Camera-type eye (tissue), 1 donor: Measurements from ENCODE around the gene SRRT. TPM values are rescaled to one million over a fixed set of nuclear protein-coding genes. Genes with fewer than 3 reads are reported as not detected.

Experiments
- total RNA-seq: library from RNA; depleted of rRNA; stranded (reverse); fragments of >200 nt; gene quantifications from one replicate; pipeline ENCODE4 v1.2.3, GENCODE V29; 2014

Gene SRRT, protein sequence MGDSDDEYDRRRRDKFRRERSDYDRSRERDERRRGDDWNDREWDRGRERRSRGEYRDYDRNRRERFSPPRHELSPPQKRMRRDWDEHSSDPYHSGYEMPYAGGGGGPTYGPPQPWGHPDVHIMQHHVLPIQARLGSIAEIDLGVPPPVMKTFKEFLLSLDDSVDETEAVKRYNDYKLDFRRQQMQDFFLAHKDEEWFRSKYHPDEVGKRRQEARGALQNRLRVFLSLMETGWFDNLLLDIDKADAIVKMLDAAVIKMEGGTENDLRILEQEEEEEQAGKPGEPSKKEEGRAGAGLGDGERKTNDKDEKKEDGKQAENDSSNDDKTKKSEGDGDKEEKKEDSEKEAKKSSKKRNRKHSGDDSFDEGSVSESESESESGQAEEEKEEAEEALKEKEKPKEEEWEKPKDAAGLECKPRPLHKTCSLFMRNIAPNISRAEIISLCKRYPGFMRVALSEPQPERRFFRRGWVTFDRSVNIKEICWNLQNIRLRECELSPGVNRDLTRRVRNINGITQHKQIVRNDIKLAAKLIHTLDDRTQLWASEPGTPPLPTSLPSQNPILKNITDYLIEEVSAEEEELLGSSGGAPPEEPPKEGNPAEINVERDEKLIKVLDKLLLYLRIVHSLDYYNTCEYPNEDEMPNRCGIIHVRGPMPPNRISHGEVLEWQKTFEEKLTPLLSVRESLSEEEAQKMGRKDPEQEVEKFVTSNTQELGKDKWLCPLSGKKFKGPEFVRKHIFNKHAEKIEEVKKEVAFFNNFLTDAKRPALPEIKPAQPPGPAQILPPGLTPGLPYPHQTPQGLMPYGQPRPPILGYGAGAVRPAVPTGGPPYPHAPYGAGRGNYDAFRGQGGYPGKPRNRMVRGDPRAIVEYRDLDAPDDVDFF
- 88.3 TPM for total RNA-seq

DNA sequence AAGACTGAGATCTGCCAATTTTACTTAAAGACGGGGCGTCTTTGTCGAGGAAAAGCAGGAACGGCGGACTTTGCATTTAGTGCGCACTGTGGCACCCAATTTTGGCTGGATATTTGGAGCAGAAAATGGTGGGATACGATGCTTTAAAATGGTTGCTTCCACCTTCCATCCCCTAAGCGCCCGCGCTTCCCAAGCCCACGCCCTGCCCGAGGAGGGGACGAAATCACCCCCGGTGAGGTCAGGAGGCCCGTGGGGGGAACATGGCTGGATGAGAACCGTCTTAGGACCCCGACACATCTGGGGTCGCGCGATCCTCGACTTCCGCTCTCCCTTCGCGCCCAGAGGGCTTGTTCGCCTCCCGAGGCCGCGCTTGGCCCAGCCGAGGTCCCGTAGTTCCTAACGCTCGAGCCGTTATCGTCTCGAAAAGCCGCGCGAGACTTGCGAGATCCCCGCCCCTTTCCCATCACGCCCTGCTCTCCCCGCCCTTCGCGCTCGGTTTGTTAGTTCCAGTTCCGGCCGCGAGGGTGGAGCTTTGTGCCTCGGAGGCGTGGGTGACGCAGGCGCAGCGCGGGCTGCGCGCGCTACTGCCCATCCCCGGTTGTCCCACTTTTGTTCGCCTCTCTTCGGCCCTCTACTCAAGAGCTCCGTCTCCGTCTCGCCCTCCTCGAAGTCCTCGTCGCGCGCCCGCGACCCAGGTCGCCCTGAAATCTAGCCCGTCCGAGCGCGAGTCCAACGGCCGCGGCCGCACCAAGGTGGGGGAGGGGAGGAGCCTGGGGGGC, at the start of gene SRRT:
SRRT (plus strand) TSS at position 527 of the 779 bp plus-strand sequence. CDS start 488 bp downstream, outside the sequence.

DNA sequence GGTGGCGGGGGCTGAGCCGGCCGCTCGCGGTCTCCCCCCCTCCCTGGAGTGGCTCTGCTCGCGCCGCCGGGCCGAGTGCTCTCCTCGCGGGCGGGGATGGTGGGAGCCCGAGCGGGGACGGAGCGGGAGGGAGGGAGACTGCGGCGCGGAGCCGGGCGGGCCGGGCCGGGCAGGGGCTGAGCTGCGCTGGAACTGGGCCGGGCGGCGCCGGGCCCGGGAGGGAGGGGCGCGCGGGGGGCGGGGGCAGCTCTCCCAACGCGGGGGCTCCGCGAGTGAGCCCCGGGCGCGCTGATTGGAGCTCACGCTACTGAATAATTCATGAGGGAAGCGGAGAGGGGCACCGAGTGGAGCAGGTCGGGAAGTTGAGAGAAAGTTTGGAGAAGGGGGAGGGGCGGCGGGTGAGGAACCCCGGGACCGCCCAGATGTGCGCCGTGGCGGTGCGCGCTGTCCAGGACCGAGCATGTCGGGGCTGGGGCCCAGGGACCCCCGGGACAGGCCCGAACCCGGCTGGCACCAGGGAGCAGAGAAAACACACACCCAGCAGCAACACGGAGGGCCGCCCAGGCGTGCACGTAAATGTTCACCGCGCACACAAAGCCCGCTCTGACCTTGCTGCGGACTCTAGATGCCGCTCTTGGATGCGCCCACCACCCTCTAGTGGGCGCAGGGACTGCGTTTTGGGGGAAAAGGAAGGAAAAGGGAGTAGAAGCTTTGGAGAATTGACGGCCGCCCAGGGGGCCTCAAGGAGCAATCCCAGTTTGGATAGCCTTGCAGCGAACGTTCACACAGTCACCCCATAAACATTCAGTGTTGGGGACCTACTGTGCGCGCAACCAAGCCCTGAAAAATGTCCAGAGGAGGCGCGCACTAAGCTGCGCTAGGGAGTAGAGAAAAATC, 47.3 kb upstream of the SRRT start, which contains the start of gene EPHB4:
EPHB4 (minus strand) TSS at position 194 of the 897 bp plus-strand sequence. CDS start 493 bp downstream, outside the sequence.

DNA sequence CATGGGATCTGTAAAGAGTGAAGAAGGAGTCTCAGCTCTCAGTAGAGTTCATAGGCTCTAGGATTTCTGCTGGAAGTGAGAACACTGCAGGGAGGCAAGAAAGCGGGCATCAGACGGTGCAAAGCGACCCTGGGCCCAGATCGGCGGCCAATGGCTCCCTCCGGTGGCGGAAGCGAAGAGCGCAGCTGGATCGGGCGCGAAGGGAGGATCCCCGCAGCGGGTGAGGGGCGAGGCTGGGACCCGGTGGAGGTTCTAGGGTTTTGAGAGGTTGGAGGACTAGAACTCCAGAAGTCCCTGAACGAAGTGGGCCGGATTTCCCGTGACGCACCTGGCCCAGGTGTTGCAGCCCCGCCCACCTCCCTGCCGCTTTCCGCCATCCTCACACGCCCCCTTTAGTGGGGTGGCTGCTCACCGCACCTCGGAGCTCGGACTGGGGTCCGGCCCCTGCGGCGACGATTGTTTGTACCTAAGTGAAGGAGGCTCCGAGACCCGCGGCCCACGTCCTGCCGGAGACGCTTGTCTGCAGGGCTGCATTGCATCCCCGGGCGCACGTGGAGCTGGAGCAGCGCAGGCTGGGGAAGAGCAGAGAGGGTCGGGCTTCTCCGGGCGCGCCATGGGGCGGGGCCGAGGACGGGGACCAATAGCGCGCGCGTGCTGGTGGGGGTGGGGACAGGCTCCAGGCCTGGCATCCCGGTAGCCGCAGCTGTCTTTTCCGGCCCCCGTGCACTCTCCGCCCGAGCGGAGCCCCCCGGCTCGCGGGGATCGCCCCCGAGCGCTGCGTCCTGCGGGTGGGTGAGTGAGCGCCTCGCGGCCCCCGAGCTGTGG, 22.6 kb upstream of the SRRT start, which contains the start of gene SLC12A9:
SLC12A9 (plus strand) TSS at position 666 of the 825 bp plus-strand sequence. CDS start 1,485 bp downstream, outside the sequence.

DNA sequence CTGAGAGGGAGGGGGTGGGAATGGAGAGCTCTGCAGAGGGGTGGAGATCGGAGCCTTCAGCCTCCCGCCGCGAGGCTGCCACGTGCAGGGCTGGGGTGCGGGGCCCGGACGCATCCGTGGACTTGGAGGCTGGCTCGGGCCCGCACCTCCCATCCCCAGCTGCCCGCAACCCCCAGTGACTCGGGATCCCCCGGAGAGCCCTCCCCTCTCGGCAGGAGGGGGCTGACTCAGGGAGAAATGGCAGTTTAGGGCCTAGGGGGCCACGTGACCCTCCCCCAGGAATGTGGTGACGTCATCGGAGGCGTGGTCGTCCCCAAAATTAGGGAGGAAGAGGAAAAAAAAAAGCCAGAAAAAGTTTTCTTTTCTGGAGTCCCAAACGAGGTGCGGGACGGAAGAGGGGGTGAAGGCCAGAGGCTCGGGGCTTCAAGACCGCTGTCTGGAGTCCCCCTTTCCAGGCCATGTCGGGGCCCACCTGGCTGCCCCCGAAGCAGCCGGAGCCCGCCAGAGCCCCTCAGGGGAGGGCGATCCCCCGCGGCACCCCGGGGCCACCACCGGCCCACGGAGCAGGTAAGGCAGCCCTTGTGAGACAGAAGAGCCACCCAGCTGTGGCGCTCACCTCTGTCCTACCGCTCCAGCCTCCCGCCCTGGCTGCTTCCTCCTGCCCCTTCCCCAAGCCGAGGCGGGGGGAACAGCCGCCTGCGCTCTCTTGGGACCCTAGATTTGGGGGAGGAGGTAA, 7.7 kb upstream of the SRRT start, which contains the start of gene TRIP6:
TRIP6 (plus strand) TSS at position 348 of the 736 bp plus-strand sequence; CDS start at position 459, 111 bp downstream.

DNA sequence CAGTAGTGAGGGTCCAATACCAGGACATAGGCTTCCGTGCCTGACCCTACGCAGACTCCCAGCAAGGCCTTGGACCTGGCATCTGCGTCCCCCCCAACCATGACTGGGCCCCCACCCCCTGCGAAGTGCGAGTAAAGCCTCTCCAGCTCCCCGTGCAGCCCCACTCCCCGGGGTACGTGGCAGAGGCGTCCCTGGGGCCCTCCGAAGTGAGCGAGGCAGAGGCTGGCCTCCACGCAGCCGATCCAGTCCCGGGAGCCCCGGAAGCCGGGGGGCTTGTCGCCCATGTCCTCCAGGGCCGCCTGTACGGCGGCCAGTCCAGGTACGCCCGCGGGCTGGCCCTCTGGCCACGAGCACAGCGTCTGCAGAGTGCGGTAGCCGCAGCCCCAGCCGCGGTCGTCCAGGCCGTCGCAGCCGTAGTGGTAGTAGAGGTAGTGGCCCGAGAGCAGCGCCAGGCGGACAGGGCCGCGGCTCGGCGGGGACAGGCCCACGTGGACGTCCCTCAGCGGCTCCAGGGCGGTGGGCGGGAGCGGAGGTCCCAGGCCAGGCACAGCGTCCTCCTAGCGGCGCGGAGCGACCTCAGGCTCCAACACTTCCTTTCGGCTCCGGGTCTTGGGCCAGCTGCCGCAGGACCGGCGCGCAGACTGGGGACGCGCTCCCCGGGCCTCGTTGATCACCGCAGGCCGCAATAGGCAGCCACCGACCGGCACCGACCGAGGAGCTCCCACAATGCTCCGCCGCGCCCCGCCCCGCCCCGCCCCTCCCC, 14.3 kb downstream of the SRRT start, which contains the start of gene UFSP1:
UFSP1 (minus strand) TSS at position 728 of the 763 bp plus-strand sequence; CDS start at position 284, 444 bp downstream.

DNA sequence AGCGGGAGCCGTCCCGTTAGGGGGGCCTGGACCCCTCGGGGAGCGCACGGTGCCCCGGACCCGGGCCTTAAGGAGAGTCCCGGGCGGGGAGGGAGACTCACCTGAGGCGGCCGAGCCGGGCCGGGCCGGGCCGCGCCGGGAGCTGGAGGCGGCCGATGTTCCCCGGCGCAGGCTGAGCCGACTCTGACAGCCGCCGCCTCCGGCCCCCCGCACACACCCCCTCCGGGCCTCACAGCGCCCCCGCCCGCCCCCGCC, 20.7 kb downstream of the SRRT start, which contains the start of gene ACHE:
ACHE (minus strand) TSS at position 188 of the 255 bp plus-strand sequence. CDS start 1,656 bp downstream, outside the sequence.

Other genes with a start within 250 kb of the SRRT start
- 6.2 TPM for gene TFR2, start 233.6 kb upstream of the SRRT start, total RNA-seq
- gene ACTL6B, start 218.7 kb upstream of the SRRT start, total RNA-seq = 14.7 TPM
- gene GNB2, start 201.4 kb upstream of the SRRT start, total RNA-seq = 103 TPM
- gene GIGYF1, start 180.9 kb upstream of the SRRT start, total RNA-seq = 45.0 TPM
- 25.2 TPM for gene POP7, start 169.0 kb upstream of the SRRT start, total RNA-seq
- not detected for gene EPO, start 154.6 kb upstream of the SRRT start, total RNA-seq
- not detected for gene ZAN, start 141.5 kb upstream of the SRRT start, total RNA-seq
- 53.1 TPM for gene EPHB4, start 47.6 kb upstream of the SRRT start, total RNA-seq
- gene SLC12A9, start 22.4 kb upstream of the SRRT start, total RNA-seq = 17.0 TPM
- 44.5 TPM for gene TRIP6, start 7.7 kb upstream of the SRRT start, total RNA-seq
- gene UFSP1, start 14.6 kb downstream of the SRRT start, total RNA-seq = 0.82 TPM
- gene ACHE, start 20.8 kb downstream of the SRRT start, total RNA-seq = 25.7 TPM
- gene MUC3A, start 74.4 kb downstream of the SRRT start, total RNA-seq = not detected
- not detected for gene MUC12, start 94.5 kb downstream of the SRRT start, total RNA-seq
- not detected for gene MUC17, start 145.0 kb downstream of the SRRT start, total RNA-seq
- 13.4 TPM for gene TRIM56, start 210.4 kb downstream of the SRRT start, total RNA-seq